Measurements from ENCODE around the gene EDRF1.

- no peak for TF ChIP-seq POLR2A (IDR thresholded peaks at IDR 0.05)
- TF ChIP-seq, protein P1, sequence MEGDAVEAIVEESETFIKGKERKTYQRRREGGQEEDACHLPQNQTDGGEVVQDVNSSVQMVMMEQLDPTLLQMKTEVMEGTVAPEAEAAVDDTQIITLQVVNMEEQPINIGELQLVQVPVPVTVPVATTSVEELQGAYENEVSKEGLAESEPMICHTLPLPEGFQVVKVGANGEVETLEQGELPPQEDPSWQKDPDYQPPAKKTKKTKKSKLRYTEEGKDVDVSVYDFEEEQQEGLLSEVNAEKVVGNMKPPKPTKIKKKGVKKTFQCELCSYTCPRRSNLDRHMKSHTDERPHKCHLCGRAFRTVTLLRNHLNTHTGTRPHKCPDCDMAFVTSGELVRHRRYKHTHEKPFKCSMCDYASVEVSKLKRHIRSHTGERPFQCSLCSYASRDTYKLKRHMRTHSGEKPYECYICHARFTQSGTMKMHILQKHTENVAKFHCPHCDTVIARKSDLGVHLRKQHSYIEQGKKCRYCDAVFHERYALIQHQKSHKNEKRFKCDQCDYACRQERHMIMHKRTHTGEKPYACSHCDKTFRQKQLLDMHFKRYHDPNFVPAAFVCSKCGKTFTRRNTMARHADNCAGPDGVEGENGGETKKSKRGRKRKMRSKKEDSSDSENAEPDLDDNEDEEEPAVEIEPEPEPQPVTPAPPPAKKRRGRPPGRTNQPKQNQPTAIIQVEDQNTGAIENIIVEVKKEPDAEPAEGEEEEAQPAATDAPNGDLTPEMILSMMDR (IDR thresholded peaks at IDR 0.05), result no peak
Observed at GRCh38 chr10:125799451-125800182, 80.1 kb downstream of the EDRF1 start.

All from testis (tissue), 2 donors.